Epithelial cell of esophagus (primary cell): ENCODE results near the gene LAPTM4A.

Source experiments
- DNase-seq: peaks from one replicate; pipeline ENCODE4 v3.0.0; 2010; ENCODE audit warnings: low read depth
- H3K4me3 ChIP-seq: 2 replicates; pipeline ENCODE4 v1.5.1; 2011; ENCODE audit warnings: mild to moderate bottlenecking, low read length, control low read depth
- TF ChIP-seq, protein P1 (sequence below): IDR thresholded peaks from 2 replicates; pipeline ENCODE4 v1.5.1; 2011; ENCODE audit warnings: low read depth, mild to moderate bottlenecking, low read length, control low read depth, inconsistent platforms; ENCODE audit not compliant: insufficient read depth; ENCODE audit errors: missing control alignments

LAPTM4A gene

DNA sequence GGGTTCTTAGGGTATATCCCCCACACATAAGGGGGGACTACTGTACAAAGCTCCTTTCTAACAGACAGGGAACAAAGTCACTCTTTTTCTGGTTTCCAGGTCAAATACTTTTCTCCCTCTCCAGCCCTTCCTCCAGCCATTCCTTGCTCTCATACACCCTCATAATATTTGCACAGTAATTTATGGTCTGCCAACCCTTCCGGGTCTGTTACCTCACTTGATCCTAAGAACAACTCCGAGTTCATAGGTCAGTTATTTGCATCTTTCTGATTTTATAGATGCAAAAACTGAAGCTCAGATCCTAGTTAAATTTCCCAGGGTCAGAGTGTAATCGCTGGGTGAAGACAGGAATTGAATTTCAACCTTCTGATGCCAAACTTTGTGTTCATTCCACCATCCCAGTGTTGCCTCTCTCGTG lies 24.2 kb downstream of the LAPTM4A start:
- no peak for DNase-seq
- TF ChIP-seq, protein P1, sequence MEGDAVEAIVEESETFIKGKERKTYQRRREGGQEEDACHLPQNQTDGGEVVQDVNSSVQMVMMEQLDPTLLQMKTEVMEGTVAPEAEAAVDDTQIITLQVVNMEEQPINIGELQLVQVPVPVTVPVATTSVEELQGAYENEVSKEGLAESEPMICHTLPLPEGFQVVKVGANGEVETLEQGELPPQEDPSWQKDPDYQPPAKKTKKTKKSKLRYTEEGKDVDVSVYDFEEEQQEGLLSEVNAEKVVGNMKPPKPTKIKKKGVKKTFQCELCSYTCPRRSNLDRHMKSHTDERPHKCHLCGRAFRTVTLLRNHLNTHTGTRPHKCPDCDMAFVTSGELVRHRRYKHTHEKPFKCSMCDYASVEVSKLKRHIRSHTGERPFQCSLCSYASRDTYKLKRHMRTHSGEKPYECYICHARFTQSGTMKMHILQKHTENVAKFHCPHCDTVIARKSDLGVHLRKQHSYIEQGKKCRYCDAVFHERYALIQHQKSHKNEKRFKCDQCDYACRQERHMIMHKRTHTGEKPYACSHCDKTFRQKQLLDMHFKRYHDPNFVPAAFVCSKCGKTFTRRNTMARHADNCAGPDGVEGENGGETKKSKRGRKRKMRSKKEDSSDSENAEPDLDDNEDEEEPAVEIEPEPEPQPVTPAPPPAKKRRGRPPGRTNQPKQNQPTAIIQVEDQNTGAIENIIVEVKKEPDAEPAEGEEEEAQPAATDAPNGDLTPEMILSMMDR: no peak
- no peak overlapping the region for H3K4me3 ChIP-seq

DNA sequence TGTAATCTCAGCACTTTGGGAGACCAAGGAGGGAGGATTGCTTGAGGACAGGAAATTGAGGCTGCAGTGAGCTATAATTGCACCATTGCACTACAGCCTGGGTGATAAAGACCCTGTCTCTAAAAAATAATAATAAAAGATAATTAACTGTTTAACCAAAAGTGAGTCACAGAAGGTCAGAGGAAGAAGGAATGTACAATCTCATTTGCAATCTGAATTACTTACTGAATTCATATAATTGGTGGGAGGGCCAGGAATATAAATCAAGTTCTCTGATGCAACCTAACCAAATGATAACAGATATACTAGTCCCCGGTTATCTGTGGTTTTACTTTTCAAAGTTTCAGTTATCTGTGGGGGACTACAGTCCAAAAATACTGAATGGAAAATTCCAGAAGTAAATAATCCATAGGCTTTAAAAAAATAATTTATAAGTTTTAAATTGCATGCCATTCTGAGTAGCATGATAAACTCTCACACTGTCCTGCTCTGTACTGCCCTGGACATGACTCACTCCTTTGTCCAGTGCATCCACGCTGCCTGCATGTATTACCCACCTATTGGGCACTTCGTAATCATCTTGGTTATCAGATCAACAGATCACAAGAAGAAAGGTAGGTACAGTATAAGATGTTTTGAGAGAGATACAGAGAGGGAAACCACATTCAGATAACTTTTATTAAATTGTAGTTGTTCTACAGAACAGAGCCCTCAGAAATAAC lies 26.2 kb downstream of the LAPTM4A start:
- TF ChIP-seq, protein P1: no peak
- H3K4me3 ChIP-seq: no peak overlapping the region
- DNase-seq: no peak

- no peak overlapping the region for H3K4me3 ChIP-seq
- no peak for DNase-seq
- TF ChIP-seq, protein P1: no peak
Observed at GRCh38 chr2:20023688-20024087, 27.7 kb downstream of the LAPTM4A start.

DNA sequence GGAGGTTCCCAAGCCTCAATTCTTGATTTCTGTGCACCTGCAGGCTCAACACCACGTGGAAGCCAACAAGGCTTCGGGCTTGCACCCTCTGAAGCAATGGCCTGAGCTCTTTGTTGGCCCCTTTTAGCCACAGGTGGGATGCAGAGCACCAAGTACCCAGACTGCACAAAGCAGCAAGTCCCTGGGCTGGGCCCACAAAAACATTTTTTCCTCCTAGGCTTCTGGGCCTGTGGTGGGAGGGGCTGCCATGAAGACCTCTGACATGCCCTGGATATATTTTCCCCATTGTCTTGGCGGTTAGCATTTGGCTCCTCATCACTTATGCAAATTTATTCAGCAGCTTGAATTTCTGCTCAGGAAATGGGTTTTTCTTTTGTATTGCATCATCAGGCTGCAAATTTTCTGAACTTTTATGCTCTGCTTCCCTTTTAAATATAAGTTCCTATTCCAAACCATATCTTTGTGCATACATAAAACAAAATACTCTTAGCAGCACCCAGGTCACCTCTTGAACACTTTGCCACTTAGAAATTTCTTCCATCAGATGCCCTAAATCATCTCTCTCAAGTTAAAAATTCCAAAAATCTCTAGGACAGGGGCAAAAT lies 29.9 kb downstream of the LAPTM4A start:
- H3K4me3 ChIP-seq: no peak overlapping the region
- TF ChIP-seq, protein P1: no peak
- no peak for DNase-seq

DNA sequence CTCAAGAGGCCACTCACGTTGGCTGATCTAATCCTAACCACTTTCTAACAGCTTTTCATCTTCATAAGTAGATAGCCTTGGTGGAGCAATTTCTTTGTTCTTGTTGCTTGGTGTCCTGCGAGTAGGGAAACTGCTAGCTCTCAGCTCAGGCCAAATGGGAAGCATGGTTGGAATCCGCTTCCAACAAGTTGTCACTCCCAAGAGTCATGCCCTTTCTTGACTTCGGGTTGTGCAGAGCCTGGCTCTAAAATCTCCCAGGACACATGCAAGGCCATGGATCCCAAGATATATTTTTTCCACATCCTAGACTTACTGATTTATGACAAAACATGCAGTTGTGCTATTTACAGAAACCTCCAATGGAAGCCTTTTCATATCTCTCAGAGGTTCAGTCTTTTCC lies 31.7 kb downstream of the LAPTM4A start:
- TF ChIP-seq, protein P1: no peak
- H3K4me3 ChIP-seq: no peak overlapping the region
- no peak for DNase-seq

GRCh38 chr2:20018601-20019152 lies 32.8 kb downstream of the LAPTM4A start:
- DNase-seq: no peak
- H3K4me3 ChIP-seq: no peak overlapping the region
- TF ChIP-seq, protein P1: no peak
